ENCODE data around the gene ZNF76.

ZNF76 gene

GRCh38 chr6:35224720-35225119 is 34.8 kb upstream of the ZNF76 start:
- no peaks in the 10 kb centered on the region for H3F3A ChIP-seq (ENCODE audit: insufficient read depth)
- no peak overlapping the region for H3K9ac ChIP-seq (ENCODE audit: low read length)
- no peak overlapping the region for H3K4me3 ChIP-seq (ENCODE audit: insufficient read depth, low read length, poor library complexity, severe bottlenecking)
- H3K9me3 ChIP-seq (ENCODE audit: insufficient read depth, low read length) = no peaks in the 10 kb centered on the region
- H3K27me3 ChIP-seq (ENCODE audit: low read length) = no peaks in the 10 kb centered on the region
- H3K36me3 ChIP-seq (ENCODE audit: low read length) = no peaks in the 10 kb centered on the region
- no peaks in the 10 kb centered on the region for H3K79me2 ChIP-seq (ENCODE audit: insufficient read depth, low read length)
- H2AFZ ChIP-seq (ENCODE audit: low read depth, low read length, severe bottlenecking) = no peak overlapping the region
- no peak overlapping the region for H3K27ac ChIP-seq (ENCODE audit: low read depth, low read length)
- H3K4me2 ChIP-seq (ENCODE audit: low read depth, low read length, poor library complexity, severe bottlenecking) = no peak overlapping the region
- no peak for TF ChIP-seq EZH2phosphoT487 (conservative IDR thresholded peaks at IDR 0.05; ENCODE audit: low read length)
- no peaks in the 10 kb centered on the region for H3K9me2 ChIP-seq (replicated peaks; ENCODE audit: insufficient read depth, low read length)
- no peaks in the 10 kb centered on the region for H4K20me1 ChIP-seq (ENCODE audit: low read depth, low read length)

GRCh38 chr6:35228481-35228880 is 31.1 kb upstream of the ZNF76 start:
- Histone ChIP-seq H3K27me3 (ENCODE audit: low read length) (no peaks in the 10 kb centered on the region), H3K9ac (ENCODE audit: low read length) (no peak overlapping the region), H2AFZ (ENCODE audit: low read depth, low read length, severe bottlenecking) (no peak overlapping the region), H3K4me3 (ENCODE audit: insufficient read depth, low read length, poor library complexity, severe bottlenecking) (no peak overlapping the region), H3K4me2 (ENCODE audit: low read depth, low read length, poor library complexity, severe bottlenecking) (no peak overlapping the region), H3K27ac (ENCODE audit: low read depth, low read length) (no peak overlapping the region), H3K9me3 (ENCODE audit: insufficient read depth, low read length) (no peaks in the 10 kb centered on the region), H3K36me3 (ENCODE audit: low read length) (no peaks in the 10 kb centered on the region), H3F3A (ENCODE audit: insufficient read depth) (no peaks in the 10 kb centered on the region), H4K20me1 (ENCODE audit: low read depth, low read length) (no peaks in the 10 kb centered on the region), H3K79me2 (ENCODE audit: insufficient read depth, low read length) (no peaks in the 10 kb centered on the region), H3K9me2 (replicated peaks; ENCODE audit: insufficient read depth, low read length) (no peaks in the 10 kb centered on the region)
- TF ChIP-seq EZH2phosphoT487 (conservative IDR thresholded peaks at IDR 0.05; ENCODE audit: low read length) = no peak
- TF ChIP-seq CTCF (IDR thresholded peaks at IDR 0.05; ENCODE audit: insufficient read depth, low read length, poor library complexity, severe bottlenecking) = no peak

- Histone ChIP-seq H3K27ac (ENCODE audit: low read depth, low read length) (no peak overlapping the region), H3K27me3 (ENCODE audit: low read length) (no peaks in the 10 kb centered on the region), H3K9me2 (replicated peaks; ENCODE audit: insufficient read depth, low read length) (no peaks in the 10 kb centered on the region), H3K9me3 (ENCODE audit: insufficient read depth, low read length) (no peaks in the 10 kb centered on the region), H3K4me3 (ENCODE audit: insufficient read depth, low read length, poor library complexity, severe bottlenecking) (no peak overlapping the region), H2AFZ (ENCODE audit: low read depth, low read length, severe bottlenecking) (no peak overlapping the region), H3F3A (ENCODE audit: insufficient read depth) (no peaks in the 10 kb centered on the region), H3K9ac (ENCODE audit: low read length) (no peak overlapping the region), H3K79me2 (ENCODE audit: insufficient read depth, low read length) (no peaks in the 10 kb centered on the region), H3K4me2 (ENCODE audit: low read depth, low read length, poor library complexity, severe bottlenecking) (no peak overlapping the region), H4K20me1 (ENCODE audit: low read depth, low read length) (no peaks in the 10 kb centered on the region), H3K36me3 (ENCODE audit: low read length) (no peaks in the 10 kb centered on the region)
- TF ChIP-seq CTCF (IDR thresholded peaks at IDR 0.05; ENCODE audit: insufficient read depth, low read length, poor library complexity, severe bottlenecking) (no peak), EZH2phosphoT487 (conservative IDR thresholded peaks at IDR 0.05; ENCODE audit: low read length) (no peak)
Observed at GRCh38 chr6:35229304-35229703, 30.2 kb upstream of the ZNF76 start.

GRCh38 chr6:35230498-35230897 is 29.0 kb upstream of the ZNF76 start:
- H4K20me1 ChIP-seq (ENCODE audit: low read depth, low read length) = no peaks in the 10 kb centered on the region
- no peaks in the 10 kb centered on the region for H3K27me3 ChIP-seq (ENCODE audit: low read length)
- H3K36me3 ChIP-seq (ENCODE audit: low read length) = no peaks in the 10 kb centered on the region
- no peaks in the 10 kb centered on the region for H3K9me2 ChIP-seq (replicated peaks; ENCODE audit: insufficient read depth, low read length)
- no peaks in the 10 kb centered on the region for H3K79me2 ChIP-seq (ENCODE audit: insufficient read depth, low read length)
- H2AFZ ChIP-seq (ENCODE audit: low read depth, low read length, severe bottlenecking) = no peak overlapping the region
- no peak overlapping the region for H3K9ac ChIP-seq (ENCODE audit: low read length)
- no peaks in the 10 kb centered on the region for H3F3A ChIP-seq (ENCODE audit: insufficient read depth)
- TF ChIP-seq CTCF (IDR thresholded peaks at IDR 0.05; ENCODE audit: insufficient read depth, low read length, poor library complexity, severe bottlenecking) = no peak
- no peak for TF ChIP-seq EZH2phosphoT487 (conservative IDR thresholded peaks at IDR 0.05; ENCODE audit: low read length)
- H3K27ac ChIP-seq (ENCODE audit: low read depth, low read length) = no peak overlapping the region
- no peak overlapping the region for H3K4me3 ChIP-seq (ENCODE audit: insufficient read depth, low read length, poor library complexity, severe bottlenecking)
- H3K9me3 ChIP-seq (ENCODE audit: insufficient read depth, low read length) = no peaks in the 10 kb centered on the region
- no peak overlapping the region for H3K4me2 ChIP-seq (ENCODE audit: low read depth, low read length, poor library complexity, severe bottlenecking)
